GM23338 (cell line): ENCODE data around the gene FBN3. TPM values are rescaled to one million over a fixed set of nuclear protein-coding genes. Genes with fewer than 3 reads are reported as not detected.

ENCODE experiments used
- ATAC-seq: fragments of 200-7000 bp; cut with Tn5 transposase; 3 replicates; pipeline ENCODE4 v1.9.1; 2020
- DNase-seq: peaks from one replicate; pipeline ENCODE4 v3.0.0-alpha.2; 2015; ENCODE audit warnings: low spot score
- H2AFZ ChIP-seq: fragments of 200-600 bp; sonication (generic); 2 replicates; pipeline ENCODE4 v1.8.0; 2016; ENCODE audit warnings: antibody characterized with exemption, mild to moderate bottlenecking, moderate library complexity
- H3F3A ChIP-seq: fragments of 200-600 bp; sonication (generic); replicated peaks from 2 replicates; pipeline ENCODE4 v1.8.0; 2017; ENCODE audit warnings: antibody characterized with exemption, mixed run types, low read depth
- H3K27ac ChIP-seq: fragments of 200-600 bp; sonication (generic); 2 replicates; pipeline ENCODE4 v1.6.1; 2016; ENCODE audit warnings: low read depth
- H3K27me3 ChIP-seq: fragments of 200-600 bp; sonication (generic); 2 replicates; pipeline ENCODE4 v1.8.0; 2016; ENCODE audit warnings: mild to moderate bottlenecking, mixed run types, moderate library complexity; ENCODE audit not compliant: insufficient read depth
- H3K36me3 ChIP-seq: fragments of 200-600 bp; sonication (generic); 2 replicates; pipeline ENCODE4 v1.8.0; 2016; ENCODE audit warnings: mild to moderate bottlenecking; ENCODE audit not compliant: insufficient read depth
- H3K4me1 ChIP-seq: fragments of 200-600 bp; sonication (generic); 2 replicates; pipeline ENCODE4 v1.8.0; 2016; ENCODE audit warnings: mild to moderate bottlenecking, moderate library complexity; ENCODE audit not compliant: insufficient read depth
- H3K4me2 ChIP-seq: fragments of 200-600 bp; sonication (generic); 2 replicates; pipeline ENCODE4 v1.7.1; 2017; ENCODE audit warnings: mixed run types
- H3K4me3 ChIP-seq: fragments of 200-600 bp; sonication (generic); 2 replicates; pipeline ENCODE4 v1.6.1; 2016; ENCODE audit warnings: mixed run types
- H3K79me2 ChIP-seq: fragments of 200-600 bp; sonication (generic); replicated peaks from 2 replicates; pipeline ENCODE4 v1.8.0; 2017; ENCODE audit warnings: mild to moderate bottlenecking; ENCODE audit not compliant: insufficient read depth
- H3K9me2 ChIP-seq: fragments of 200-600 bp; sonication (generic); 2 replicates; pipeline ENCODE4 v1.8.0; 2017; ENCODE audit not compliant: insufficient read depth
- H4K20me1 ChIP-seq: fragments of 200-600 bp; sonication (generic); replicated peaks from 2 replicates; pipeline ENCODE4 v1.8.0; 2017; ENCODE audit warnings: mild to moderate bottlenecking; ENCODE audit not compliant: insufficient read depth
- H3K27ac Mint-ChIP-seq: 2 replicates; pipeline ENCODE4 v1.8.0; 2020; ENCODE audit warnings: inconsistent platforms, mild to moderate bottlenecking, moderate library complexity, mixed read lengths
- H3K27me3 Mint-ChIP-seq: 3 replicates; pipeline ENCODE4 v1.8.0; 2022; ENCODE audit warnings: low read depth, mild to moderate bottlenecking, moderate library complexity, mixed read lengths, inconsistent platforms; ENCODE audit not compliant: insufficient read depth, poor library complexity
- H3K36me3 Mint-ChIP-seq: 3 replicates; pipeline ENCODE4 v1.8.0; 2021; ENCODE audit warnings: low read depth, mild to moderate bottlenecking, inconsistent platforms, moderate library complexity, mixed read lengths
- H3K4me1 Mint-ChIP-seq: 3 replicates; pipeline ENCODE4 v1.8.0; 2020; ENCODE audit warnings: mild to moderate bottlenecking, inconsistent platforms, mixed read lengths
- H3K4me3 Mint-ChIP-seq: 3 replicates; pipeline ENCODE4 v1.8.0; 2021; ENCODE audit warnings: moderate library complexity, mild to moderate bottlenecking, inconsistent platforms, mixed read lengths
- H3K9me3 Mint-ChIP-seq: 3 replicates; pipeline ENCODE4 v1.8.0; 2020; ENCODE audit warnings: moderate library complexity, mild to moderate bottlenecking, inconsistent platforms, mixed read lengths
- CREB1 ChIP-seq: fragments of 250-450 bp; sonication (Bioruptor Pico); IDR thresholded peaks from 2 replicates; pipeline ENCODE4 v1.5.0; 2020; ENCODE audit warnings: low read depth, mild to moderate bottlenecking, moderate library complexity
- EZH2 ChIP-seq: fragments of 200-600 bp; sonication (generic); IDR thresholded peaks from one replicate; pipeline ENCODE4 v1.8.0; 2017; ENCODE audit warnings: antibody characterized with exemption, mild to moderate bottlenecking, low read depth; ENCODE audit not compliant: unreplicated experiment
- EZH2phosphoT487 ChIP-seq: fragments of 200-600 bp; sonication (generic); IDR thresholded peaks from one replicate; pipeline ENCODE4 v1.8.1; 2018; ENCODE audit warnings: antibody characterized with exemption; ENCODE audit not compliant: unreplicated experiment
- JUNB ChIP-seq: IDR thresholded peaks from one replicate; pipeline ENCODE4 v1.6.1; 2016; ENCODE audit warnings: antibody characterized with exemption; ENCODE audit not compliant: unreplicated experiment
- NANOG ChIP-seq: IDR thresholded peaks from 2 replicates; pipeline ENCODE4 v1.6.1; 2016; ENCODE audit warnings: antibody characterized with exemption, borderline replicate concordance
- POLR2AphosphoS5 ChIP-seq: IDR thresholded peaks from 2 replicates; pipeline ENCODE4 v1.6.1; 2016; ENCODE audit warnings: antibody characterized with exemption, low read depth
- STAT1 ChIP-seq: IDR thresholded peaks from one replicate; pipeline ENCODE4 v1.6.1; 2016; ENCODE audit warnings: antibody characterized with exemption; ENCODE audit not compliant: unreplicated experiment
- ZNF114 ChIP-seq: fragments of 250-450 bp; sonication (Bioruptor Pico); IDR thresholded peaks from 2 replicates; pipeline ENCODE4 v1.5.0; 2020; ENCODE audit warnings: mild to moderate bottlenecking, moderate library complexity
- ZNF331 ChIP-seq: fragments of 250-450 bp; sonication (Bioruptor Pico); IDR thresholded peaks from 2 replicates; pipeline ENCODE4 v1.5.0; 2020; ENCODE audit warnings: low read depth, mild to moderate bottlenecking, moderate library complexity
- long read RNA-seq: library from polyadenylated mRNA; unstranded; transcript quantifications from one replicate; pipeline ENCODE4 v2.0.0, GENCODE V29; 2020; ENCODE audit not compliant: unreplicated experiment
- polyA plus RNA-seq: library from polyadenylated mRNA; unstranded; fragments of >200 nt; fragmentation: Nextera tagmentation; extraction: Ambion mirVana; gene quantifications from 2 replicates; pipeline ENCODE4 v1.2.1, GENCODE V29; 2016
- total RNA-seq: library from RNA; depleted of rRNA; stranded (reverse); fragments of >200 nt; shearing (Covaris generic); gene quantifications from 2 replicates; pipeline ENCODE4 v1.2.3, GENCODE V29; 2014; rRNA removed
- TF ChIP-seq, protein P1 (sequence below): IDR thresholded peaks from one replicate; pipeline ENCODE4 v1.6.1; 2018; ENCODE audit warnings: antibody characterized with exemption; ENCODE audit not compliant: unreplicated experiment
- TF ChIP-seq, protein P2 (sequence below), 2 experiments: fragments of 200-600 bp in 1 of 2; sonication (generic) in 1 of 2; conservative IDR thresholded peaks; 2 replicates each; pipeline versions ENCODE4 v1.5.1 to v1.6.1; 2016 to 2017; ENCODE audit warnings: antibody characterized with exemption in 2 of 2, low read depth in 2 of 2, mild to moderate bottlenecking in 2 of 2, moderate library complexity in 1 of 2
- TF ChIP-seq, protein P3 (sequence below): IDR thresholded peaks from 2 replicates; pipeline ENCODE4 v1.6.1; 2016; ENCODE audit warnings: antibody characterized with exemption
- TF ChIP-seq, protein P4 (sequence below): fragments of 250-450 bp; sonication (Bioruptor Pico); IDR thresholded peaks from 2 replicates; pipeline ENCODE4 v1.5.0; 2020; ENCODE audit warnings: mild to moderate bottlenecking, moderate library complexity

FBN3 gene
- total RNA-seq (34.7 and 54.5 TPM in 2 replicates), polyA plus RNA-seq (7.7 and 8.5 TPM in 2 replicates)
- long read RNA-seq, partial matches to known transcripts = 3 of 3 reads
- long read RNA-seq, other reads (novel, unspliced or antisense) = 0 of 3 reads

DNA sequence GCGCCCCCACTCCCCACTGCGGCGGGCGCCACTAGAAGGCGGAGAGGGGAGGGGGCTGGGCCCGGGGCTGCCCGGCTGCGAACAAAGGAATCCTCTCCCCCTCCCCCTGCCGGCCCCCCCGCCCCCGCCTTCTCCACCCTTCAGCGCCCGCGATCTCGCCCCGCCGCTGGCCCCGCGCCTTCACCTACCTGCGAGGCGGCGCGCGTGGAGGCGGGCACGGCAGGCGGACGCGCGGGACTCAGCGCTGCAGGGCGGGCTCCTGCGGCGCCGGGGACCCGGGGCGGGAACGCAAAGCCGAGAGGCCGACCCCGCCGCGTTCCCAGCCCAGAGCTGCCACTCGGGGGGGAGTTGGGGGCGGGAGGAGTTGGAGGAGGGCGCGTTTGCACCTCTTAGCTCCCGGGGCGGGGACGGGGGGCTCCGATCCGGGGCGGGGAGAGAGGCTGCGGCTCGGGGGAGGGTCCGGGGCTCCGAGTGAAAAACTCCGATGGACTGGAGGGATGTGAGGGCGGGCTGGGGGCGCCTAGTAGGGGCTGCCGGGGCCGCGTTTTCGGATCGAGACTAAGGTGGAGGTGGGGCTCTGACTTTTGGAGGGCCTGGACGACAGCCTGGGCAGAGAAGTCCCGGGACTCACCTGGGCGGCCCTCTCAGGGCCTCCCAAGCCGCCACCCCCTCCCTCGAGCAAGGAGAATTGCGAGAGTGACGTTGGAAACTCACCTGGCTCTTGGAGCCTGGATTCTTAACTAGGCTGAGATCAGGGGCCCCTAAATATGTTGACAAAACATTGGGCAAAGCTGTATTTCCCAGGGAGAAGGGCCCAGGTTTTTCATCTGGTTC is at the start of gene FBN3:
Gene FBN3 (minus strand): TSS at position 332 of the 834 bp plus-strand sequence. CDS start 2,112 bp downstream, outside the sequence.
- DNase-seq (peak; percentile 79), ATAC-seq (peak; percentile 34)
- H3K27ac ChIP-seq = peak within 1 kb of the TSS; percentile 94
- H3K36me3 Mint-ChIP-seq = peaks cover 17% of the 10 kb centered on the region
- peaks cover 17% of the 10 kb centered on the region; the same call in 1 of the 2 replicates for H3K79me2 ChIP-seq
- peak within 1 kb of the TSS; percentile 82 for H3K4me3 Mint-ChIP-seq
- TF ChIP-seq EZH2phosphoT487 (no peak), STAT1 (no peak), JUNB (no peak), CREB1 (CRISPR knock-in tag) (no peak), POLR2AphosphoS5 (no peak), ZNF331 (CRISPR knock-in tag) (no peak), ZNF114 (CRISPR knock-in tag) (no peak), EZH2 (no peak), NANOG (no peak)
- TF ChIP-seq, protein P1, sequence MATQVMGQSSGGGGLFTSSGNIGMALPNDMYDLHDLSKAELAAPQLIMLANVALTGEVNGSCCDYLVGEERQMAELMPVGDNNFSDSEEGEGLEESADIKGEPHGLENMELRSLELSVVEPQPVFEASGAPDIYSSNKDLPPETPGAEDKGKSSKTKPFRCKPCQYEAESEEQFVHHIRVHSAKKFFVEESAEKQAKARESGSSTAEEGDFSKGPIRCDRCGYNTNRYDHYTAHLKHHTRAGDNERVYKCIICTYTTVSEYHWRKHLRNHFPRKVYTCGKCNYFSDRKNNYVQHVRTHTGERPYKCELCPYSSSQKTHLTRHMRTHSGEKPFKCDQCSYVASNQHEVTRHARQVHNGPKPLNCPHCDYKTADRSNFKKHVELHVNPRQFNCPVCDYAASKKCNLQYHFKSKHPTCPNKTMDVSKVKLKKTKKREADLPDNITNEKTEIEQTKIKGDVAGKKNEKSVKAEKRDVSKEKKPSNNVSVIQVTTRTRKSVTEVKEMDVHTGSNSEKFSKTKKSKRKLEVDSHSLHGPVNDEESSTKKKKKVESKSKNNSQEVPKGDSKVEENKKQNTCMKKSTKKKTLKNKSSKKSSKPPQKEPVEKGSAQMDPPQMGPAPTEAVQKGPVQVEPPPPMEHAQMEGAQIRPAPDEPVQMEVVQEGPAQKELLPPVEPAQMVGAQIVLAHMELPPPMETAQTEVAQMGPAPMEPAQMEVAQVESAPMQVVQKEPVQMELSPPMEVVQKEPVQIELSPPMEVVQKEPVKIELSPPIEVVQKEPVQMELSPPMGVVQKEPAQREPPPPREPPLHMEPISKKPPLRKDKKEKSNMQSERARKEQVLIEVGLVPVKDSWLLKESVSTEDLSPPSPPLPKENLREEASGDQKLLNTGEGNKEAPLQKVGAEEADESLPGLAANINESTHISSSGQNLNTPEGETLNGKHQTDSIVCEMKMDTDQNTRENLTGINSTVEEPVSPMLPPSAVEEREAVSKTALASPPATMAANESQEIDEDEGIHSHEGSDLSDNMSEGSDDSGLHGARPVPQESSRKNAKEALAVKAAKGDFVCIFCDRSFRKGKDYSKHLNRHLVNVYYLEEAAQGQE = no peak
- TF ChIP-seq, protein P2, sequence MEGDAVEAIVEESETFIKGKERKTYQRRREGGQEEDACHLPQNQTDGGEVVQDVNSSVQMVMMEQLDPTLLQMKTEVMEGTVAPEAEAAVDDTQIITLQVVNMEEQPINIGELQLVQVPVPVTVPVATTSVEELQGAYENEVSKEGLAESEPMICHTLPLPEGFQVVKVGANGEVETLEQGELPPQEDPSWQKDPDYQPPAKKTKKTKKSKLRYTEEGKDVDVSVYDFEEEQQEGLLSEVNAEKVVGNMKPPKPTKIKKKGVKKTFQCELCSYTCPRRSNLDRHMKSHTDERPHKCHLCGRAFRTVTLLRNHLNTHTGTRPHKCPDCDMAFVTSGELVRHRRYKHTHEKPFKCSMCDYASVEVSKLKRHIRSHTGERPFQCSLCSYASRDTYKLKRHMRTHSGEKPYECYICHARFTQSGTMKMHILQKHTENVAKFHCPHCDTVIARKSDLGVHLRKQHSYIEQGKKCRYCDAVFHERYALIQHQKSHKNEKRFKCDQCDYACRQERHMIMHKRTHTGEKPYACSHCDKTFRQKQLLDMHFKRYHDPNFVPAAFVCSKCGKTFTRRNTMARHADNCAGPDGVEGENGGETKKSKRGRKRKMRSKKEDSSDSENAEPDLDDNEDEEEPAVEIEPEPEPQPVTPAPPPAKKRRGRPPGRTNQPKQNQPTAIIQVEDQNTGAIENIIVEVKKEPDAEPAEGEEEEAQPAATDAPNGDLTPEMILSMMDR (conservative IDR thresholded peaks at IDR 0.05; ENCODE audit: low read depth in 2 of 2) = no peak
- TF ChIP-seq, protein P3, sequence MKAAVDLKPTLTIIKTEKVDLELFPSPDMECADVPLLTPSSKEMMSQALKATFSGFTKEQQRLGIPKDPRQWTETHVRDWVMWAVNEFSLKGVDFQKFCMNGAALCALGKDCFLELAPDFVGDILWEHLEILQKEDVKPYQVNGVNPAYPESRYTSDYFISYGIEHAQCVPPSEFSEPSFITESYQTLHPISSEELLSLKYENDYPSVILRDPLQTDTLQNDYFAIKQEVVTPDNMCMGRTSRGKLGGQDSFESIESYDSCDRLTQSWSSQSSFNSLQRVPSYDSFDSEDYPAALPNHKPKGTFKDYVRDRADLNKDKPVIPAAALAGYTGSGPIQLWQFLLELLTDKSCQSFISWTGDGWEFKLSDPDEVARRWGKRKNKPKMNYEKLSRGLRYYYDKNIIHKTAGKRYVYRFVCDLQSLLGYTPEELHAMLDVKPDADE = no peak
- TF ChIP-seq, protein P4, sequence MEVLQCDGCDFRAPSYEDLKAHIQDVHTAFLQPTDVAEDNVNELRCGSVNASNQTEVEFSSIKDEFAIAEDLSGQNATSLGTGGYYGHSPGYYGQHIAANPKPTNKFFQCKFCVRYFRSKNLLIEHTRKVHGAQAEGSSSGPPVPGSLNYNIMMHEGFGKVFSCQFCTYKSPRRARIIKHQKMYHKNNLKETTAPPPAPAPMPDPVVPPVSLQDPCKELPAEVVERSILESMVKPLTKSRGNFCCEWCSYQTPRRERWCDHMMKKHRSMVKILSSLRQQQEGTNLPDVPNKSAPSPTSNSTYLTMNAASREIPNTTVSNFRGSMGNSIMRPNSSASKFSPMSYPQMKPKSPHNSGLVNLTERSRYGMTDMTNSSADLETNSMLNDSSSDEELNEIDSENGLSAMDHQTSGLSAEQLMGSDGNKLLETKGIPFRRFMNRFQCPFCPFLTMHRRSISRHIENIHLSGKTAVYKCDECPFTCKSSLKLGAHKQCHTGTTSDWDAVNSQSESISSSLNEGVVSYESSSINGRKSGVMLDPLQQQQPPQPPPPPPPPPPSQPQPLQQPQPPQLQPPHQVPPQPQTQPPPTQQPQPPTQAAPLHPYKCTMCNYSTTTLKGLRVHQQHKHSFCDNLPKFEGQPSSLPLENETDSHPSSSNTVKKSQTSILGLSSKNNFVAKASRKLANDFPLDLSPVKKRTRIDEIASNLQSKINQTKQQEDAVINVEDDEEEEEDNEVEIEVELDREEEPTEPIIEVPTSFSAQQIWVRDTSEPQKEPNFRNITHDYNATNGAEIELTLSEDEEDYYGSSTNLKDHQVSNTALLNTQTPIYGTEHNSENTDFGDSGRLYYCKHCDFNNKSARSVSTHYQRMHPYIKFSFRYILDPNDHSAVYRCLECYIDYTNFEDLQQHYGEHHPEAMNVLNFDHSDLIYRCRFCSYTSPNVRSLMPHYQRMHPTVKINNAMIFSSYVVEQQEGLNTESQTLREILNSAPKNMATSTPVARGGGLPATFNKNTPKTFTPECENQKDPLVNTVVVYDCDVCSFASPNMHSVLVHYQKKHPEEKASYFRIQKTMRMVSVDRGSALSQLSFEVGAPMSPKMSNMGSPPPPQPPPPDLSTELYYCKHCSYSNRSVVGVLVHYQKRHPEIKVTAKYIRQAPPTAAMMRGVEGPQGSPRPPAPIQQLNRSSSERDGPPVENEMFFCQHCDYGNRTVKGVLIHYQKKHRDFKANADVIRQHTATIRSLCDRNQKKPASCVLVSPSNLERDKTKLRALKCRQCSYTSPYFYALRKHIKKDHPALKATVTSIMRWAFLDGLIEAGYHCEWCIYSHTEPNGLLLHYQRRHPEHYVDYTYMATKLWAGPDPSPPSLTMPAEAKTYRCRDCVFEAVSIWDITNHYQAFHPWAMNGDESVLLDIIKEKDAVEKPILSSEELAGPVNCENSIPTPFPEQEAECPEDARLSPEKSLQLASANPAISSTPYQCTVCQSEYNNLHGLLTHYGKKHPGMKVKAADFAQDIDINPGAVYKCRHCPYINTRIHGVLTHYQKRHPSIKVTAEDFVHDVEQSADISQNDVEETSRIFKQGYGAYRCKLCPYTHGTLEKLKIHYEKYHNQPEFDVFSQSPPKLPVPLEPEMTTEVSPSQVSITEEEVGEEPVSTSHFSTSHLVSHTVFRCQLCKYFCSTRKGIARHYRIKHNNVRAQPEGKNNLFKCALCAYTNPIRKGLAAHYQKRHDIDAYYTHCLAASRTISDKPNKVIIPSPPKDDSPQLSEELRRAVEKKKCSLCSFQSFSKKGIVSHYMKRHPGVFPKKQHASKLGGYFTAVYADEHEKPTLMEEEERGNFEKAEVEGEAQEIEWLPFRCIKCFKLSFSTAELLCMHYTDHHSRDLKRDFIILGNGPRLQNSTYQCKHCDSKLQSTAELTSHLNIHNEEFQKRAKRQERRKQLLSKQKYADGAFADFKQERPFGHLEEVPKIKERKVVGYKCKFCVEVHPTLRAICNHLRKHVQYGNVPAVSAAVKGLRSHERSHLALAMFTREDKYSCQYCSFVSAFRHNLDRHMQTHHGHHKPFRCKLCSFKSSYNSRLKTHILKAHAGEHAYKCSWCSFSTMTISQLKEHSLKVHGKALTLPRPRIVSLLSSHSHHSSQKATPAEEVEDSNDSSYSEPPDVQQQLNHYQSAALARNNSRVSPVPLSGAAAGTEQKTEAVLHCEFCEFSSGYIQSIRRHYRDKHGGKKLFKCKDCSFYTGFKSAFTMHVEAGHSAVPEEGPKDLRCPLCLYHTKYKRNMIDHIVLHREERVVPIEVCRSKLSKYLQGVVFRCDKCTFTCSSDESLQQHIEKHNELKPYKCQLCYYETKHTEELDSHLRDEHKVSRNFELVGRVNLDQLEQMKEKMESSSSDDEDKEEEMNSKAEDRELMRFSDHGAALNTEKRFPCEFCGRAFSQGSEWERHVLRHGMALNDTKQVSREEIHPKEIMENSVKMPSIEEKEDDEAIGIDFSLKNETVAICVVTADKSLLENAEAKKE = no peak
- peak within 1 kb of the TSS; percentile 89 for H3K27ac Mint-ChIP-seq
- peak within 1 kb of the TSS; percentile 87 for H3K4me3 ChIP-seq
- H3K9me3 Mint-ChIP-seq = no peaks in the 10 kb centered on the region; the same call in 1 of the 3 replicates
- H3K27me3 Mint-ChIP-seq = peaks cover 17% of the 10 kb centered on the region
- no peaks in the 10 kb centered on the region for H3K27me3 ChIP-seq
- peaks cover 16% of the 10 kb centered on the region for H3K4me1 ChIP-seq
- 0 out of 2 replicates have a peak within 1 kb of the TSS, but pooled peaks have one; percentile 43 for H2AFZ ChIP-seq
- H3K4me2 ChIP-seq = peak within 1 kb of the TSS; percentile 91
- no peaks in the 10 kb centered on the region for H3K9me2 ChIP-seq
- peaks cover 10% of the 10 kb centered on the region for H3F3A ChIP-seq
- peaks cover 39% of the 10 kb centered on the region for H3K4me1 Mint-ChIP-seq
- H3K36me3 ChIP-seq = no peaks in the 10 kb centered on the region
- no peaks in the 10 kb centered on the region for H4K20me1 ChIP-seq
